Measurements from ENCODE around the gene C17orf114.

Gene C17orf114

DNA sequence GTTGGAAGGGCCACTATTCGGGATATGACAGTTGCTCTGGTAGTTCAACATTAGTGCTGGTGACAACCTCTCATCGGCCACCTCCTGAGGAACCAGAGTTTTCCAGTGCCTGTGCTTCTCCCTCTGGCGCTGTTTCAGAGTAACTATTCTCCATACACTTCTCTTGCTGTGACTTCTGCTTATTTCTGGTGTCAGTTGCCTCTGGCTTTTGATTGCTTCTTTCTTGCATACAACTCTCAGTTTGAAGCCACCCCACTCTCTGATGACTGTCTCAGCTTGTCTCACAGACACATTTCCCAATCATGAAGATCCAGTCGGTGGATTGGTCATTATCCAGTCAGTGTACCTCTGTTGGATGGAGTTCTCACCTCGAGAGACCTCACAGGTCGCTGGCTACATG, 33.8 kb downstream of the C17orf114 start:
- TF ChIP-seq, protein P1, sequence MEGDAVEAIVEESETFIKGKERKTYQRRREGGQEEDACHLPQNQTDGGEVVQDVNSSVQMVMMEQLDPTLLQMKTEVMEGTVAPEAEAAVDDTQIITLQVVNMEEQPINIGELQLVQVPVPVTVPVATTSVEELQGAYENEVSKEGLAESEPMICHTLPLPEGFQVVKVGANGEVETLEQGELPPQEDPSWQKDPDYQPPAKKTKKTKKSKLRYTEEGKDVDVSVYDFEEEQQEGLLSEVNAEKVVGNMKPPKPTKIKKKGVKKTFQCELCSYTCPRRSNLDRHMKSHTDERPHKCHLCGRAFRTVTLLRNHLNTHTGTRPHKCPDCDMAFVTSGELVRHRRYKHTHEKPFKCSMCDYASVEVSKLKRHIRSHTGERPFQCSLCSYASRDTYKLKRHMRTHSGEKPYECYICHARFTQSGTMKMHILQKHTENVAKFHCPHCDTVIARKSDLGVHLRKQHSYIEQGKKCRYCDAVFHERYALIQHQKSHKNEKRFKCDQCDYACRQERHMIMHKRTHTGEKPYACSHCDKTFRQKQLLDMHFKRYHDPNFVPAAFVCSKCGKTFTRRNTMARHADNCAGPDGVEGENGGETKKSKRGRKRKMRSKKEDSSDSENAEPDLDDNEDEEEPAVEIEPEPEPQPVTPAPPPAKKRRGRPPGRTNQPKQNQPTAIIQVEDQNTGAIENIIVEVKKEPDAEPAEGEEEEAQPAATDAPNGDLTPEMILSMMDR (IDR thresholded peaks at IDR 0.05): no peak
- Mint-ChIP-seq H3K27ac (no peak overlapping the region), H3K9me3 (no peaks in the 10 kb centered on the region), H3K4me1 (no peaks in the 10 kb centered on the region), H3K27me3 (ENCODE audit: low read depth, poor library complexity) (peaks cover 23% of the 10 kb centered on the region), H3K4me3 (no peak overlapping the region), H3K36me3 (ENCODE audit: low read depth) (no peaks in the 10 kb centered on the region)
- no peak for DNase-seq

DNA sequence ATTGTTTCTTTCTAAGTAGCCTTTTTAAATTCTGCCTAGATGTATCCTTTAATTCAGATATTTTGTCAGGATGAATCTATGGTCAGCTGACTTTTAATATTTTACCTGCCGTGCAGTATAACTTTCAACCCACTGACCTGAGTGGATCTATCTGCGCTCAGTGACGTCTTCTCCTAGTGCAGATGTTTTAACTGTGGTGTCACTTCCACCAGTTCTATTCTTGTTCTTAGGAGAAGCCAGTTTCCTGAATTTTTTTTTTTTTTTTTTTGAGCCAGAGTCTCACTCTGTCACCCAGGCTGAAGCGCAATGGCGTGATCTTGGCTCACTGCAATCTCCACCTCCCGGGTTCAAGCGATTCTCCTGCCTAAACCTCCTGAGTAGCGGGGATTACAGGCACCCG, 35.4 kb downstream of the C17orf114 start:
- DNase-seq: no peak
- no peaks in the 10 kb centered on the region for H3K9me3 Mint-ChIP-seq
- peaks cover 19% of the 10 kb centered on the region for H3K27me3 Mint-ChIP-seq (ENCODE audit: low read depth, poor library complexity)
- H3K4me3 Mint-ChIP-seq: no peak overlapping the region
- no peaks in the 10 kb centered on the region for H3K36me3 Mint-ChIP-seq (ENCODE audit: low read depth)
- H3K4me1 Mint-ChIP-seq: no peaks in the 10 kb centered on the region
- no peak overlapping the region for H3K27ac Mint-ChIP-seq
- TF ChIP-seq, protein P1 (IDR thresholded peaks at IDR 0.05): no peak

DNA sequence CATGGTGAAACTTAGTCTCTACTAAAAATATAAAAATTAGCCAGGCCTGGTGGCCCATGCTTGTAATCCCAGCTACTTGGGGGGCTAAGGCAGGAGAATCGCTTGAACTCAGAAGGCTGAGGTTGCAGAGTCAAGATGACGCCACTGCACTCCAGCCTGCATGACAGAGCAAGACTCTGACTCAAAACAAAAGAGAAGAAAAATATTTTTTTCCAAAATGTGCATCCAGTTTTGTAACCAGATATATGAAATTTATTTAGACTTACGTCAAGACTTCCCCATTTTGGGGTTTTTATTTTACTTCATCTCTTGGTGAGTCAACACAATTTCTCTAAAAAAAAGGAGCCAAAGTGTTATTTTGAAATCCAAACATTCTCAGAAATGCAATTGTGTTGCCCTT, 35.9 kb downstream of the C17orf114 start:
- Mint-ChIP-seq H3K36me3 (ENCODE audit: low read depth) (no peaks in the 10 kb centered on the region), H3K9me3 (no peaks in the 10 kb centered on the region), H3K27ac (no peak overlapping the region), H3K4me3 (no peak overlapping the region), H3K27me3 (ENCODE audit: low read depth, poor library complexity) (peaks cover 14% of the 10 kb centered on the region), H3K4me1 (no peaks in the 10 kb centered on the region)
- TF ChIP-seq, protein P1 (IDR thresholded peaks at IDR 0.05): no peak
- no peak for DNase-seq

DNA sequence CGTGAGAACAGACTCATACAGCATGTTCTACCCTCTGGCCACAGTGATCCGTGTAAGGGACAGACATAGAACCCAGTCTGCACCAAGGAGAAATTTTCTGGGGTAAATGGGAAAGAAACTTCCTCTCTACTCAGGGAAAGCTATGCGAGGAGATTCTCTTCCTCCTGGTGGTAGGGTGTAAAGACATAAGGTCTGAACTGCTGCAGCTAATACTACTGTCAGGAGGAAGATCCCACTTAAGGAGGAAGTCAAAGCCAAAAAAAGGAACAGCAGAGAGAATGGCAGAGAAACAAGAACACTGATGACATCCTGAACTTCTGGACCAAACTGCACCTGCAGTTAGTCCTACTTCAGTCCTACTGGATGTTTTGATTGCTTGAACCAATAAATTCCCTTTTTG, 37.5 kb downstream of the C17orf114 start:
- Mint-ChIP-seq H3K36me3 (ENCODE audit: low read depth) (no peaks in the 10 kb centered on the region), H3K4me3 (no peak overlapping the region), H3K27me3 (ENCODE audit: low read depth, poor library complexity) (peaks cover 13% of the 10 kb centered on the region), H3K9me3 (no peaks in the 10 kb centered on the region), H3K27ac (no peak overlapping the region), H3K4me1 (peaks cover 4% of the 10 kb centered on the region)
- TF ChIP-seq, protein P1 (IDR thresholded peaks at IDR 0.05): no peak
- DNase-seq: no peak

DNA sequence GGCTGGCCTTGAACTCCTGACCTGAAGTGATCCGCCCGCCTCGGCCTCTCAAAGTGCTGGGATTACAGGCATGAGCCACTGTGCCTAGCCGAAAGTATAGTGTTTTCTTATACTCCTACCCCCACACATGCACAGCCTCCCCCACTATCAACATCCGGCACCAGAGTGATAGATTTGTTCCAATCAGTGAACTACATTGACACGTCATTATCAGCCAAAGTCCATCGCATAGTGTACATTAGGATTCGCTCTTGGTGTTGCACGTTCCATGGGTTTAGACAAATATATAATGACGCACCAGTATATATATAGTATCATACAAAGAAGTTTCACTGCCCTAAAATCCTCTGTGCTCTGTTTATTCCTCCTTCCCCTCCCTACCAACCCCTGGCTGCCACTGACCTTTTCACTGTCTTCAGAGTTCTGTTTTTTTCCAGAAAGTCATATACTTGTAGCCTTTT, 42.3 kb downstream of the C17orf114 start:
- no peaks in the 10 kb centered on the region for H3K36me3 Mint-ChIP-seq (ENCODE audit: low read depth)

DNA sequence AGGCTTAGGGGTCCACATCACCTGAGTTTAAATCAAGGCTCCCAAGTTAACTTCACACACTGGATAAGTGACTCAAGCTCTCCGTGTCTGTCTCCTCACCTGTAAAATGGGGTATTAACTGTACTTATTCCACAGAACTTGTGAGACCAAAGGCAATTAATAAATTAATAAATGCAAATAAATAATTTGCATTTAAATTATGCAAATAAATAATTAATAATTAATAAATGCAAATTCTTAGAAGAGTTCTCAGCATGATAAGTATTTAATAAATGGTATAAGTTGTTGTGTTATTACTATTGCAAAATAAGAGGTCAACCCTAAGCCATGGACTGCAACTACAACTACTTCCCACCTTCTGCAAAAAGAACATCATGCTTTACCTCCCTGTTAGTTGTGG, 48.7 kb downstream of the C17orf114 start:
- TF ChIP-seq, protein P1 (IDR thresholded peaks at IDR 0.05): no peak
- Mint-ChIP-seq H3K27ac (no peak overlapping the region), H3K36me3 (ENCODE audit: low read depth) (no peaks in the 10 kb centered on the region), H3K9me3 (no peaks in the 10 kb centered on the region), H3K27me3 (ENCODE audit: low read depth, poor library complexity) (peaks cover 93% of the 10 kb centered on the region), H3K4me1 (no peaks in the 10 kb centered on the region), H3K4me3 (no peak overlapping the region)
- no peak for DNase-seq

More for the DNA sequence above, 42.3 kb downstream of the C17orf114 start:
- Mint-ChIP-seq H3K27ac (no peak overlapping the region), H3K4me3 (no peak overlapping the region), H3K4me1 (peaks cover 5% of the 10 kb centered on the region), H3K27me3 (ENCODE audit: low read depth, poor library complexity) (peaks cover 40% of the 10 kb centered on the region), H3K9me3 (no peaks in the 10 kb centered on the region)
- TF ChIP-seq, protein P1 (IDR thresholded peaks at IDR 0.05): no peak
- no peak for DNase-seq

Measured in nephron progenitor cell (in vitro differentiated cells).